ENCODE measurements around the gene PDE4B.

DNA sequence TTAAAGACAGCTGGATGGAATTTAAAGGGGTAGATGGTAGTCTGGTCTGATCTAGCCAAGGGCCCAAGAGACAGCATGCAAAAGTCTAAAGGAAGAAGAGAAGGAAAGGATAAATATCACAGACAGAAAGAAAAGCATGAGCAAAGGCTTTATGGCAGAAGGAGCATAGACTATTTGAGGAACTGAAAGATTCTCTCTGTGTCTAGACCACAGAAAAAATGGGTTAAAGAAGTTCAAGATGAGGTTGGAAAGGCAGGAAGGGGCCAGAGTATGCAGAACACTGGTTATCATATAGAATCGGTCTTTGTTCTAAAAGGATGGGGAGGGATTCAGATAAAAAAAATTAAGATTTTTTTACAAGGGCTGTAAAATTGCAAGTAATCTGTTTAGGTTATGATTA, 604.5 kb downstream of the PDE4B start:
- TF ChIP-seq POLR2AphosphoS5 (IDR thresholded peaks at IDR 0.05) (no peak), CTCF (IDR thresholded peaks at IDR 0.05) (no peak), POLR2A (IDR thresholded peaks at IDR 0.05) (no peak)
